HG02588 (cell line): ENCODE results near the gene ART1.
"Not testable (repeated sequence)": the region's sequence is repeated elsewhere in the genome, so short reads cannot be mapped to it uniquely, and the experiment has no call there.

Experiments
- ATAC-seq: cut with Tn5 transposase; IDR thresholded peaks from one replicate; pipeline ENCODE4 v1.9.1; 2021; ENCODE audit warnings: mild to moderate bottlenecking, moderate library complexity; ENCODE audit not compliant: unreplicated experiment

The ART1 gene, protein sequence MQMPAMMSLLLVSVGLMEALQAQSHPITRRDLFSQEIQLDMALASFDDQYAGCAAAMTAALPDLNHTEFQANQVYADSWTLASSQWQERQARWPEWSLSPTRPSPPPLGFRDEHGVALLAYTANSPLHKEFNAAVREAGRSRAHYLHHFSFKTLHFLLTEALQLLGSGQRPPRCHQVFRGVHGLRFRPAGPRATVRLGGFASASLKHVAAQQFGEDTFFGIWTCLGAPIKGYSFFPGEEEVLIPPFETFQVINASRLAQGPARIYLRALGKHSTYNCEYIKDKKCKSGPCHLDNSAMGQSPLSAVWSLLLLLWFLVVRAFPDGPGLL

DNA sequence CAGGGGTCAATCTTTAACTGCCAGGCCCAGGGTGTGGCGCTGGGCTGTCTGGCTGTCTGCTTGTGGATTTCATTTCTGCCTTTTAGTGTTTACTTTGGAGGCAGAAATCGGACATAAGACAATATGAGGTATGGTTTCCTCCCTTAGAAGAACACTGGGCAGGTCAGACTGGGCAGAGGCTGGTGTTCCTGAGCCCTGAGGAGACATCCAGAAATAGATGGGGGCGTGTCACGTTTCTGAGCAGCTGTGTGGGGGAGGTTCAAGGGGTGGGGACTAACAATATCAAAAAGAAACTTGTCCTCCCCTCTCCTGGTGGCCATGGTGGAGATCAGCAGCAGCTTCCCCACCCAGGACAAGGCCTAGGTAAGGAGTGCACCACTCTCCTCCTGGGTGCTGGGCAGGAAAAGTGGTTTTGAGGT is at the start of gene ART1:
Gene ART1, plus strand, starts transcription at position 312 of the 419 bp plus-strand sequence. CDS start 14,086 bp downstream, outside the sequence.
- no peak for ATAC-seq

DNA sequence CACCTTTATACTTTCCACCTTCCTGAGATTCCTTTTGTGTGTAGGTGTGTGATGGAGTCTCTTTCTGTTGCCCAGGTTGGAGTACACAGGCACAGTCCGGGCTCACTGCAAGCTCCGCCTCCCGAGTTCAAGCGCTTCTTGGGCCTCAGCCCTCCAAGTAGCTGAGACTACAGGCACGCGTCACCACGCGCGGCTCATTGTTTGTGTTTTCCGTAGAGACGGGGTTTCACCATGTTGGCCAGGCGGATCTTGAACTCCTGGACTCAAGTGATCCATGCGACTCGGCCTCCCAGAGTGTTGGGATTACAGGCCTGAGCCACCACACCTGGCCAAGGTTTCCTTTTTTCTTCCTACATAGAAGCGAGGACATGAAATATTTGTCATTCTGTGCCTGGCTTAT is 47.2 kb upstream of the ART1 start:
- not testable (repeated sequence) for ATAC-seq

DNA sequence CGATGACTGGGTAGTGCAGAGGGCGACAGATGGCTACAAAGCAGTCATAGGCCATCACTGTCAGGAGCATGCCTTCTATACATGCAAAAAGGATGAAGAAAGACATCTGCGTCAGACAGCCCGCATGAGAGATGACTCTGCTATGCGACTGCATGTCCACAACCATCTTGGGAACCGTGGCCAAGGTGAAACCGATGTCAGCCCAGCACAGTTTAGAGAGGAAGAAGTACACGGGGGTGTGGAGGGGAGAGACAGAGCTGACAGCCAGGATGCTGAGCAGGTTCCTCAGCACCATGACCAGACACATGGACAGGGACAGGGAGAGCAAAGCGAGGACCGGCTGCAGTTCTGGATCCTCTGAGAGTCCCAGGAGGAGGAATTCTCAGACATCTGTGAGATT is 44.7 kb upstream of the ART1 start:
- ATAC-seq: not testable (repeated sequence)

DNA sequence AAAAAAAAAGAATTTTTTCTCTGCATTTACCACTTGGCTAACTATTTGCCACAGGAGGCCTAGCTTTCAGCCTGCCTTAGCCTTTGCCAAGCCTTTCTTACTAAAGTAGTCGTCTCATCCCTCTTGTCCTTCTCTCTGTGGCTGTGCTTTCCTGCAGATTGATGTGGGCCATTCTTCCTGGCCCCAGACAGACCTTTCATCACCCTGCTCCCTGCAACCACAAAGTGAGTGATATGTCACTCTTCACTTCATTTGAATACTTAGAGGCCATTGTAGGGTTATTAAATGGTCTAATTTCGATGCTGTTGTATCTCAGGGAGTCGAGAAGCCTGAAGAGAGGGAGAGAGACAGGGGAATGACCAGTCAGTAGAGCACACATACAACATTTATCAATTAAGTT is 40.8 kb upstream of the ART1 start:
- no peak for ATAC-seq

DNA sequence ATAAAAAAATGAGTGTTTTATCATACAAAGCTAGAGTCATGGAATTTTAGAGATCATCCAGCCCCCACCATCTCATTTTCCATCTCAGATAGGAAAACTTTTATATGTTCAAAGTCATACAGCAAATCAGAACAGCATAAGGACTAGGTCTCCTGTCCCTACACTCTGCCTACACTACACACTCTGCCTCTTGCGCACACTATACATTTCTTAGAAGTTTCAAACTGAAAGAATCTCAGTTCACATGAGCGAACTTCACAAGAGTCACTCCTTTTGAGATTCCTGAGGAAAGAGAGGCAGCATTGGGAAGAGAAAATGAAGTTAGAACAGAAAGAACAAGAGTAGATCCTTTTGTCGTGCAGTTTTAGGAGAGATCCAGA is 39.7 kb upstream of the ART1 start:
- no peak for ATAC-seq

DNA sequence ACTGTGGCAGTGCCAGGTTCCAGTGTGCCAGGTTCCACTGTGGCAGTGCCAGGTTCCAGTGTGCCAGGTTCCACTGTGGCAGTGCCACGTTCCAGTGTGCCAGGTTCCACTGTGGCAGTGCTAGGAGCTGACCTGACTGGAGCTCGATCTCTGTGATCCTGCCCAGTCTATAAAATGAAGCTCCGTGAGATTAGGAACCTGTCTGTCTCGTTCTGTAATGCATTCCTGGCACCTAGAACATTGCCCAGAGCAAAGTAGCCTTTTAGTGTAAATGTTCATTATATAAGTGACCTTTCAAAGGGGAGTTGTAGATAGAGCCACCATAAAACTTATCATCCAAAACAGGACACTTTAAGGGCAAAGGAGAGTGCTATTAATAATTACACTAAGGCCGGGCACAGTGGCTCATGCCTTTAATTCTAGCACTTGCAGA is 39.1 kb upstream of the ART1 start:
- no peak for ATAC-seq

DNA sequence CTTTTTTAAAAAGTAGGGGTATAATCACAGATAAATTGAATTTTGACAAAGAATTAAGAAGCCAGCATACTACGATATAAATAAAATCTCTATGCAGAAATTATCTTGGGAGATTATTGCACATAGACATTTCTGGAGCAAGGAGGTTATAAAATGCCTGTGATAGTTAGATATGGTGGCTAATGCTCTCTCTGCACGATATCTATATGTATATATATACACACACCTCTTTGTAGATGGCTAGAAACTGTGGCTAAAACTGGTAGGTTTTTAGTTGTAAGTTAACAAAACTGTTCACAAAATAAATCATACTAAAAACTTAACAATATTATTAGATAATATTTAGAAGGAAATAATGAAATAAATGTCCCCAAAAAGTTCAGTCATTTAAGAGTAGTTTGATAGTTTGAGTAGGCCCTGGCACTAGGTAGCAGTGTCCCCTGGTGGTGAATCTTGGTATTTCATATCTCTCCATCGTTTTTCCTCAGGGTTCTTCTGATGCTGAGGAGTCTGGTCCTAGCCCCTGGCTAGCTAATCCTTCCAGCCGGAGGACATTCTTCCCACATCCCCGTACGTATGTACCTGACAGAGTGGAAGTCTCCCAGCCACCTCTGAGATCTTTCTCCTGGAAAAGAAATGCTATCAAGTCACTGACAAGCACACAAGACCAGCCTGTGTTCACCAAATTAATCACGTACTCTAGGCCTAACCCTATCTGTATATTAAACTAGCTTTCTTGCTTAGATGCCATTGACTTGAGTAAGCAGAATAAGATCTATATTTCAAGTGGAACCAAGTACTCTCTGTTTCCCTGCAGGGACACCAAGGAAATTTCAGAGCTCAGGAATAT is 35.3 kb upstream of the ART1 start:
- no peak for ATAC-seq

DNA sequence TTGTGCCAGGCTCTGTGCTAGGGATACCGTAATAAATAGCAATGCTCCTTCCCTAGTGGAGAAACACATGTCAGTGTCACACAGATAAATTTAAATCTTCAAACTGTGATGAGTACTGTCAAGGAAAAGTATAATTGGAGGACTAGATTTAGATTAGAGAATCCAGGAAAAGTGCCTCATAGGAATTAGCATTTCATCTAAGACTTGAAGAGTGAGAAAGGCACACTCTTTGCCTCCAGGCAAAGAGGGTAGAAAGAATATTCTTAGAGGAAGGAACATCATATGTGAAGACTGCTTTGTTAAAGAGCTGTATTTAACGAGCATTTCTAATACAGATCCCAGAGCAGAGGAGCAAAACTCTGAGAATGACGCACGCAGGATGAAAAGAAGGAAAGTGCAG is 34.1 kb upstream of the ART1 start:
- ATAC-seq: no peak

DNA sequence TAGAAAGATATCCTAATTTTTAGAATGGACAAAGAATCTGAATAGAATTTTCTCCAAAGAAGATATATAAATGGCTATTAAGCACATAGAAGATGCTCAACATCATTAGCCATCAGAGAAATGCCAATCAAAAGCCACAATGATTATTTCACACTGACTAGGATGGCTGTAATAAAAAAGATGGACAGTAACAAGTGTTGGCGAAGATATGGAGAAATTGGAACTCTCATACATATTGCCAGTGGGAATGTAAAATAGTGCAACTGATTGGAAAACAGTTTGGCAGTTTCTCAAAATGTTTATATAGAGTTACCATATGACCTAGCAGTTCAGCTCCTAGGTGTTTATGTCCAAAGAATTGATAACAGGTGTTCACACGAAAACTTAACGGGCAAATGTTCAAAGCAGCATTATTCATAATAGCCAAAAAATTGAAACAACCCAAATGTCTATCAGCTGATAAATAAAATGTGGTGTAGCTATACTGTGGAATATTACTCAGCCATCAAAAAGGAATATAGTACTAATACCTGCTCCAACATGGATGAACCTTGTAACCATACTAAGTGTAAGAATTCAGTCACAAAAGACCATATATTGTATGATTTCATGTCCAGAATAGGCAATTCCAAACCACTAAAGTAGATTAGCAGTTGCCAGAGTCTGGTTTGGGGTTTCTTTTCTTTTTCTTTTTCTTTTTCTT is 32.8 kb upstream of the ART1 start:
- no peak for ATAC-seq

DNA sequence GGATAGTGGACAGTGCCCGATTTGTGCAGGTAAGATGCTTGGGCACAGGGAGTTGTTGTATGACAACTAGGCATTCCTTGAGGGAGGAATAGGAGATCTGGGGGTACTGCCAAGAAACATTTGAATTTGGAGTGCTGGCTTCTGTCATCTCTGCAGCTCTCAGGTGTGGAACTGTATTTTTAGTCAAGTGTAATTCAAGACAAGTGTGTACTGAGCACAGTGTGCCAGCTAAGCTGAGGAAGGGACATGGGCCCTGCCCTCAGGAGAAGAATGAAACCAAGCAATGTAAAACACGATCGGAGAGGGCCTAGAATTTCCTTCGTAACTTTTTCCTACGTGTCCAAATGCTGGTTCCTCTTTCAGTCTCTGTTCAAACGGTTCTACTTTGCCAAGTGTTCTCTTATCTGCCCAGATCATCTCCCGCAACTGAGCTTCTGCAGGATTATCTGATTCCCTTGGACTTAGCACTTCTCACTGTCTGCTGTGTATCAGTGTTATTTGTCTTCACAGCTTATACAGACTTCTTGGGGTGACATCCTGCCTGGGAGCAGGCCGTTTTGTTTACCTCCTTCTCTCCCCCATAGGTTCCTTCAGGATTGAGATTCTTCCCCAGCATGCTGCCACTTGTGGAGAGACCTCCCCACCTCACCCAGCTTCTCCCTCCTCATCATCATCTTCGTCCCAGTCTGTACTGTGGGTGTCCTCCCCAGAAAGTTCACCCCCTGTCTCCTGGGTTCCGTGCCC is 30.8 kb upstream of the ART1 start:
- peak; percentile 13 for ATAC-seq

DNA sequence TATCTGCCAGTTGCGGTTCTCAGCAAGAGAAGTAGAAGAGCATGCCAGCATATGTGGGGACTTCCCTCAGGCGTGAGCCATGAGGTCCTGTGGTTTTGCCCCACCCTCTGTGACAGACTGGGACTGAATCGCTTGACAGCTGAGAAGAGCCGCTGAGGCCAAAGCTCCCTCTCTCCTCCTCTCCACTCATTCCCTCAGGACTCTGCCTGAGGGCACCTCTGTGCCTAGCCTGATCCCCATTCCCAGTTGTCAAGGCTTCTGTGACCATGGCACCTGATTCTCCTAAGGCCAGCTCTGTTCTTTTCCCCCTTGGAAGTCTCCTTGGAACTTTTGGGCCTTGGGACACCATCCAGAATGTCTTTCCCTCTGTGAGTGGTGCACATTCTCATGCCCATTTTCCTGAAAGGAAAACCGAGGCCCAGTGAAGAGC is 30.2 kb upstream of the ART1 start:
- ATAC-seq: peak; percentile 75

DNA sequence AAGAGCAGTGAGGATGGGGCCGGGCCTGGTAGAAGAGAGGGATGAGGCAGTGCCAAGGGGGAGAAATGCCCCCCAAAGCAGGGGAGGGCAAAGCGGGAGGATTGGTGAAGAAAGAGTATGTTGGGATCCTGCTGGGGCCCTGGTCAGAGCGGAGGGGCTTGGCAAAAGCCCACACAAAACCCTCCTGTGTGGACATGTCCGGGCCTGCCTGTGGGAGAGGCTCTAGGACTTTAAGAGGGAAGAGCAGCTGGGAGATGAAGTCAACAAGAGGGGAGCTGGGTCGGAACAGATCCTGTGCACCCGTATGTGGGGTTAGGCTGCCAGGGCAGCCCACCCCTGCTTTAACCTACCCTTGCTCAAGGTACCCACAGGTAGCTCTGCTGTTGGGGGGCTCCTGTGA is 28.9 kb upstream of the ART1 start:
- no peak for ATAC-seq

DNA sequence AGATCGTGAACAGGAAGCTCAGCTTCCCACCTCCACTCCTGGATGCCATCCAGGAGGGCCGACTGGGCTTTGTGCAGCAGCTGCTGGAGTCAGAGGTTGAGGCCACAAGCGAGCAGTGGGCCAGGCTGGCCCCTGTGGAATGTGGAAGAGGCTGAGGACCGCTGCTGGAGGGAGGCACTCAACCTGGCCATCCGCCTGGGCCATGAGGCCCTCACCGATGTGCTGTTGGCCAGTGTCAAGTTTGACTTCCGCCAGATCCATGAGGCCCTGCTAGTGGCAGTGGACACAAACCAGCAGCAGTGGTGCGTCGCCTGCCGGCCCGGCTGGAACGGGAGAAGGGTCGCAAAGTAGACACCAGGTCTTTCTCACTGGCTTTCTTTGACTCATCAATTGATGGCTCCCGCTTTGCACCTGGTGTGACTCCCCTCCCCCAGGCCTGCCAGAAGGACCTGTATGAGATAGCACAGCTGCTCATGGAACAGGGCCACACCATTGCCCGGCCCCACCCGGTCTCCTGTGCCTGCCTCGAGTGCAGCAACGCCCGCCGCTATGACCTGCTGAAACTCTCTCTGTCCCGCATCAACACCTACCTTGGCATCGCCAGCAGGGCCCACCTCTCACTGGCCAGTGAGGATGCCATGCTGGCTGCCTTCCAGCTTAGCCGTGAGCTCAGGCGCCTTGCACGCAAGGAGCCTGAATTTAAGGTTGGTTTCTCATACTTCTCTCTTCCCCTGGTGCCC is 28.0 kb upstream of the ART1 start:
- ATAC-seq: no peak

DNA sequence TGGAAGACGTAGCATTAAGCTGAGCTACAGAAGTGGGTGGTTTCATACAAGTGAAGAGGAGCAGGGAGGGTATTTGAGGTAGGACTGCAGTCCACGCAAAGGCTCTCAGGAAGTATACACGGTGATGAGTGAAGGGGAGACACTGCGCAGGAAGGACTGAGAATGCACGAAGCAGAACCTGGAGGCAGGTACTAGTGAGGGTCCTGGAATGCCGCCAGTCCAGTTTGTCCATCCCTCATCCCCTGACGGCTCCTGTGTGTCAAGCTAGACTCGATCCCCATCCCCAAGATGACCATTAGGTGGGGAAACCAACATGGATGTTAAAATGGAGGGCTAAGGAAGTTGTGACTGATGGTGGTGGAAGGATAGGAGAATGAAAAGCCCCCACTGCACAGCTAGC is 26.9 kb upstream of the ART1 start:
- no peak for ATAC-seq

DNA sequence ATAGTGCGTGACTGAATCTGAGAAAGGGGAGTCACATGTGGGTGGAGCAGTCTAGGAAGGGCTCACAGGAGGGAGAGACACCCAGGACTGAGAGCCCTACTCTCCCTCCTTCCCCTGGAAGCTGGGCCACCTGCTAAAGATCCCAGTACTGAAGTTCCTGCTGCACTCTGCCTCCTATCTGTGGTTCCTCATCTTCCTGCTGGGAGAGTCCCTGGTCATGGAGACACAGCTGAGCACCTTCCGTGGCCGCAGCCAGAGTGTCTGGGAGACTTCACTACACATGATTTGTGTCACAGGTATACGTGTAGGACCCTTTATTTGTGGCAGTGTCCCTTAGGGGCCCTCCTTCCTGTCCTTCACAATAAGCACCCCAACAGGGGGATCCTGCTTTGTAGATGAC is 22.4 kb upstream of the ART1 start:
- no peak for ATAC-seq

DNA sequence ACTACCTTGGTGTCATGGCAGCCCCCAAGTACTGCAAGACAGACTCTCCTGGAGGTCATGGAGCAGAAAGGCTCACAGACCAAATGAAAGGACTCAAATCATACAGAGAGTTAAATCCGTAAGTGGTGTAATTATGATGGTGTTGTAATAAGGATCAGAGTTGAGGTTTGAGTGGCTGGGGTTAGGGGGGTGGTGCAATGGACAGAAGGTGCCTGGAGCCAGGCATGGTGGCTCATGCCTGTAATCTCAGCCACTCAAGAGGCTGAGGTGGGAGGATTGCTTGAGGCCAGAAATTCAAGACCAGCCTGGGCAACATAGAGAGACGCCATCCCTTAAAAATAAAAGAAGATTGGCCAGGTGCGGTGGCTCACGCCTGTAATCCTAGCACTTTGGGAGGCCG is 21.8 kb upstream of the ART1 start:
- ATAC-seq: no peak

DNA sequence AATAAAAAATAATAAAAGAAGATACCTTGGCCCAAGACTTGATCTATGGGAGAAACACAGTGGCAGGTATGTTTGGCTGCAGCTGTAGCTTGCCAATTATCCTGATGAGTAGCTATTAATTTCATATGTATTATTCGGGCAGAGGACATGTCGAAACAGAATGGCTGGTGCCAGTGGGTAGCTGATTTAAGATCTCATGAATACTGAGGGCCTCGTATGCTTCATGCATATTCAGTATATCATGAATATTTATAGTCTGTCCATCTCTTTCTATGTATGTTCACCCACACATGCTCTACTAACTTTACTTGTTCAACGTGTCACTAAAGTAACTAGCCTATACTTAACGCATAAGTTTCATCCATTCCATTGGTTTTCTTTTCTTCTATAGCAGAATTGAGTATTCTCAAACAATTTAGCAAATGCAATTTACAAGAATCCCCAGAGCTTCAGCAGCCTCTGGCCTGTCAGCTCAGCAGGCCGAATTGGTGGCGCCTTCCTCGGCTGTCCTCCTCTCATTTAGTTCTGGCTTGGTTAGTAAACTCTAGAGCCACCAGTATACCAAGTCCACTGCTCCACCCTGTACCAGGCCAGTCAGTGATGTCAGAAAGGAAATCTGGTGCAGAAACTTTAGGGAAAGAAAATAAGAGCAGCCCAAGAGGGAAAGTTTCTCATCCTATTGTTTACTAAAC is 21.0 kb upstream of the ART1 start:
- no peak for ATAC-seq

DNA sequence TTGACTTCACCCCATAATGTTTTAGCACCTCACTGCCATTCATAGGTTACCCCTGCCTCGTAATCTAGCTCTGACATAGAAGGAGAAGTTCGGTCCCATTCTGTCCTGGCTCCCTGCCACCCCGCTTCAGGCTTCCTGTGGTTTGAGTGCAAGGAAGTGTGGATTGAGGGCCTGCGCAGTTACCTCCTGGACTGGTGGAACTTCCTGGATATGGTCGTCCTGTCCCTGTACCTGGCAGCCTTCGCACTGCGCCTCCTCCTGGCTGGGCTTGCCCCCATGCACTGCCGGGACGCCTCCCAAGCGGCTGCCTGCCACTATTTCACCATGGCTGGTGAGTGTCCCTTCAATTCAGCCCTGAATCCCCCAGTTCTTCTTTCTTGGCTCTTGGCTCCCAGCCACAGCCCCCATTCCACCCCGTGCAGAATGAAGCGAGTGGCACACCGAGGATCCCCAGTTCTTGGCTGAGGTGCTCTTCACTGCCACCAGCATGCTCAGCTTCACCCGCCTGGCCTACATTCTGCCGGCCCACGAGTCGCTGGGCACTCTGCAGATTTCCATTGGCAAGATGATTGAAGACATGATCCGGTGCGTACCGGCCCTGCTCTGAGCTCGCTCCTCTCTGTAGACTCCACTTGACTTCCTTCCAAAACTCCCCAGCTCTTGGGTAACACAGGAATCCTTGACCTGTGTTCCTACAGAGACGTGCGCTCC is 18.5 kb upstream of the ART1 start:
- no peak for ATAC-seq

DNA sequence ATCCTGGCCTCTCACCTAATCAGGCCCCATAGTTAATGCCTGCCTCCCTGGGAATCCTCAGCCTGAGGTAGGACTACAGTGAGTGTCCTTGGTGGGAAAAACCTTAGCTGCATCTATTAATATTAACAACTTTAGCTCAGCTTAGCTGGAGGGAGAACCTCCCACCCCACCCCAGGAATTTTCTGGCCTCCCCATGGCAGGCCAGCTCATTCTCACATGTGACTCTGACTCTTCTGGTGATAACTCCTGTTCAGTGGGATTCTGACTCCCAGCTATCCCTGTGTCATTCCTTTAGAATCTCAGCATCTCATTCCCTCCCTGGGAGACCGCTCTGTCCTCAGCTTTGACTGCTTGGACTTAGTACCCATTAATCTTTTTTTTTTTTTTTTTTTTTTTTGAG is 17.6 kb upstream of the ART1 start:
- no peak for ATAC-seq
